IMR-90 (cell line): ENCODE results near the gene VPS50. TPM values are rescaled to one million over a fixed set of nuclear protein-coding genes. Genes with fewer than 3 reads are reported as not detected.

ENCODE experiments used
- ATAC-seq: fragments of 200-7000 bp; cut with Tn5 transposase; 2 replicates; pipeline ENCODE4 v1.9.1; 2020; ENCODE audit warnings: low read depth, mild to moderate bottlenecking, moderate library complexity
- BruUV-seq: library from RNA; stranded (reverse); fragments of 400-500 nt; replicated peaks from 2 replicates; lab custom pipeline; 2021; lab: Mats Ljungman, UMichigan
- CTCF ChIA-PET: fragments of 300-600 bp; formaldehyde crosslinking; extraction: SDS; loops from one replicate; lab custom pipeline; 2021; ENCODE audit warnings: antibody characterized with exemption; lab: Yijun Ruan, JAX
- POLR2A ChIA-PET: fragments of 300-600 bp; sonication (Branson Sonifier 250); formaldehyde crosslinking; loops from one replicate; lab custom pipeline; 2022; ENCODE audit warnings: antibody characterized with exemption; ENCODE audit not compliant: unreplicated experiment; lab: Charles Lee
- DNase-seq: peaks from one replicate; pipeline ENCODE4 v3.0.0; 2013
- H2AFZ ChIP-seq: replicated peaks from 2 replicates; pipeline ENCODE3; 2013; ENCODE audit warnings: low read length, mild to moderate bottlenecking; ENCODE audit not compliant: poor library complexity
- H2AK5ac ChIP-seq: 2 replicates; pipeline ENCODE4 v1.6.1; 2013; ENCODE audit warnings: low read depth, low read length, inconsistent platforms
- H2AK9ac ChIP-seq: replicated peaks from 2 replicates; pipeline ENCODE3; 2013; ENCODE audit warnings: mild to moderate bottlenecking, low read depth, low read length, moderate library complexity; ENCODE audit not compliant: poor library complexity
- H2BK120ac ChIP-seq: 2 replicates; pipeline ENCODE4 v1.6.1; 2013; ENCODE audit warnings: low read depth, low read length, inconsistent platforms
- H2BK15ac ChIP-seq: 3 replicates; pipeline ENCODE4 v1.6.1; 2013; ENCODE audit warnings: low read depth, low read length, inconsistent platforms
- H2BK20ac ChIP-seq: 2 replicates; pipeline ENCODE4 v1.6.1; 2013; ENCODE audit warnings: low read depth, mild to moderate bottlenecking, inconsistent platforms, low read length, moderate library complexity
- H2BK5ac ChIP-seq: 2 replicates; pipeline ENCODE4 v1.6.1; 2013; ENCODE audit warnings: mild to moderate bottlenecking, low read depth, low read length, inconsistent platforms; ENCODE audit not compliant: poor library complexity, severe bottlenecking
- H3K14ac ChIP-seq: replicated peaks from 2 replicates; pipeline ENCODE4 v1.6.1; 2013; ENCODE audit warnings: low read depth, low read length, inconsistent platforms
- H3K18ac ChIP-seq: 2 replicates; pipeline ENCODE4 v1.6.1; 2013; ENCODE audit warnings: low read depth, low read length, control low read depth
- H3K23ac ChIP-seq: 2 replicates; pipeline ENCODE4 v1.6.1; 2013; ENCODE audit warnings: low read depth, low read length, inconsistent platforms
- H3K27ac ChIP-seq: 2 replicates; pipeline ENCODE4 v1.5.1; 2013; ENCODE audit warnings: mild to moderate bottlenecking, control low read depth, low read length; ENCODE audit not compliant: insufficient read depth
- H3K27me3 ChIP-seq: 2 replicates; pipeline ENCODE4 v1.6.1; 2013; ENCODE audit warnings: low read length; ENCODE audit not compliant: control insufficient read depth, insufficient read depth
- H3K36me3 ChIP-seq: 2 replicates; pipeline ENCODE4 v1.6.1; 2013; ENCODE audit warnings: low read length, mixed read lengths; ENCODE audit not compliant: control insufficient read depth, insufficient read depth
- H3K4ac ChIP-seq: 2 replicates; pipeline ENCODE4 v1.6.1; 2013; ENCODE audit warnings: low read depth, low read length, inconsistent platforms
- H3K4me1 ChIP-seq: 2 replicates; pipeline ENCODE4 v1.6.1; 2013; ENCODE audit warnings: low read length, mixed read lengths; ENCODE audit not compliant: control insufficient read depth, insufficient read depth
- H3K4me2 ChIP-seq: 2 replicates; pipeline ENCODE4 v1.6.1; 2013; ENCODE audit warnings: low read depth, mild to moderate bottlenecking, control low read depth, low read length, moderate library complexity
- H3K4me3 ChIP-seq: 2 replicates; pipeline ENCODE4 v1.5.1; 2013; ENCODE audit warnings: low read depth, mild to moderate bottlenecking, control low read depth, low read length, moderate library complexity; ENCODE audit not compliant: insufficient read depth
- H3K56ac ChIP-seq: 2 replicates; pipeline ENCODE4 v1.6.1; 2013; ENCODE audit warnings: low read length, inconsistent platforms; ENCODE audit not compliant: insufficient read depth; ENCODE audit errors: extremely low read depth
- H3K79me1 ChIP-seq, 2 experiments: 2 replicates each; pipeline ENCODE4 v1.6.1; 2013; ENCODE audit warnings: low read length in 2 of 2, inconsistent platforms in 1 of 2, low read depth in 1 of 2
- H3K9ac ChIP-seq: 2 replicates; pipeline ENCODE4 v1.6.1; 2013; ENCODE audit warnings: low read depth, low read length, control low read depth
- H3K9me1 ChIP-seq: 2 replicates; pipeline ENCODE4 v1.6.1; 2013; ENCODE audit warnings: low read length, inconsistent platforms; ENCODE audit not compliant: insufficient read depth
- H3K9me3 ChIP-seq: 2 replicates; pipeline ENCODE4 v1.6.1; 2013; ENCODE audit warnings: low read length; ENCODE audit not compliant: control insufficient read depth, insufficient read depth
- H4K20me1 ChIP-seq: 2 replicates; pipeline ENCODE4 v1.6.1; 2013; ENCODE audit warnings: low read length, inconsistent platforms; ENCODE audit not compliant: insufficient read depth
- H4K5ac ChIP-seq: 2 replicates; pipeline ENCODE4 v1.6.1; 2013; ENCODE audit warnings: mild to moderate bottlenecking, low read depth, low read length, control low read depth
- H4K8ac ChIP-seq, 2 experiments: 2 replicates each; pipeline ENCODE4 v1.6.1; 2013; ENCODE audit warnings: low read depth in 2 of 2, low read length in 2 of 2, control low read depth in 1 of 2, inconsistent platforms in 1 of 2
- H4K91ac ChIP-seq: 2 replicates; pipeline ENCODE4 v1.6.1; 2013; ENCODE audit warnings: low read depth, low read length, inconsistent platforms; ENCODE audit not compliant: insufficient read depth
- BHLHE40 ChIP-seq: fragments of 150-350 bp; IDR thresholded peaks from 2 replicates; pipeline ENCODE4 v1.6.1; 2016; ENCODE audit warnings: mild to moderate bottlenecking, low read depth, low read length
- CEBPB ChIP-seq: IDR thresholded peaks from 2 replicates; pipeline ENCODE4 v1.6.1; 2012; ENCODE audit warnings: low read depth, low read length, improper control_type of control experiment
- CHD1 ChIP-seq: IDR thresholded peaks from 2 replicates; pipeline ENCODE4 v1.6.1; 2012; ENCODE audit warnings: low read depth, low read length, improper control_type of control experiment
- ELK1 ChIP-seq: fragments of 150-350 bp; IDR thresholded peaks from 2 replicates; pipeline ENCODE4 v1.6.1; 2016; ENCODE audit warnings: low read depth, mild to moderate bottlenecking, low read length, moderate library complexity, borderline replicate concordance
- FOS ChIP-seq: fragments of 150-350 bp; IDR thresholded peaks from 2 replicates; pipeline ENCODE4 v1.6.1; 2016; ENCODE audit warnings: low read depth, low read length
- MAFK ChIP-seq: IDR thresholded peaks from 2 replicates; pipeline ENCODE4 v1.6.1; 2012; ENCODE audit warnings: low read depth, low read length, improper control_type of control experiment
- MAZ ChIP-seq: IDR thresholded peaks from 2 replicates; pipeline ENCODE4 v1.6.1; 2012; ENCODE audit warnings: low read depth, mild to moderate bottlenecking, low read length, improper control_type of control experiment, moderate library complexity, borderline replicate concordance
- MXI1 ChIP-seq: IDR thresholded peaks from 2 replicates; pipeline ENCODE4 v1.6.1; 2012; ENCODE audit warnings: low read depth, mild to moderate bottlenecking, low read length, moderate library complexity, borderline replicate concordance
- NFE2L2 ChIP-seq: fragments of 150-350 bp; IDR thresholded peaks from 2 replicates; pipeline ENCODE4 v1.6.1; 2016; ENCODE audit warnings: low read depth, mild to moderate bottlenecking, low read length
- POLR2A ChIP-seq: IDR thresholded peaks from 2 replicates; pipeline ENCODE4 v1.6.1; 2012; ENCODE audit warnings: mild to moderate bottlenecking, low read depth, low read length
- RAD21 ChIP-seq: IDR thresholded peaks from 2 replicates; pipeline ENCODE4 v1.6.1; 2012; ENCODE audit warnings: low read length, improper control_type of control experiment
- RCOR1 ChIP-seq: IDR thresholded peaks from 2 replicates; pipeline ENCODE4 v1.6.1; 2012; ENCODE audit warnings: mild to moderate bottlenecking, low read length, improper control_type of control experiment; ENCODE audit not compliant: insufficient replicate concordance
- RFX5 ChIP-seq: IDR thresholded peaks from 2 replicates; pipeline ENCODE4 v1.8.0; 2012; ENCODE audit warnings: low read depth, mild to moderate bottlenecking, low read length, moderate library complexity
- SMC3 ChIP-seq: fragments of 150-350 bp; IDR thresholded peaks from 2 replicates; pipeline ENCODE4 v1.6.1; 2016; ENCODE audit warnings: low read depth, mild to moderate bottlenecking, antibody characterized with exemption, low read length, moderate library complexity
- WGBS, 2 experiments: methylation state at CpG; one replicate each; pipeline versions ENCODE4 v1.1.5 to v1.1.7; 2013; ENCODE audit warnings: missing lambda C conversion rate in 2 of 2; ENCODE audit not compliant: insufficient read length in 1 of 2; ENCODE audit errors: extremely low coverage in 2 of 2; 5-methylcytosine and 5-hydroxymethylcytosine counted together
- dilution Hi-C: fragments of 300-500 bp; cut with HindIII; formaldehyde crosslinking; loops from one replicate; pipeline ENCODE4 v1.14.3; 2018; ENCODE audit warnings: low sequenced_read_pairs; ENCODE audit not compliant: unreplicated experiment
- in situ Hi-C: fragments of 300-500 bp; cut with MboI; formaldehyde crosslinking; loops from 3 replicates; pipeline ENCODE4 v1.14.3; 2019; ENCODE audit warnings: low sequenced_read_pairs, inconsistent platforms, mixed read lengths
- intact Hi-C: fragments of 100-400 bp; cut with micrococcal nuclease; formaldehyde crosslinking; loops from 2 replicates; pipeline ENCODE4 v1.10.0; 2022
- polyA plus RNA-seq, 3 experiments: library from polyadenylated mRNA; depleted of rRNA; stranded (reverse); fragments of >200 nt; gene quantifications; 2 replicates each; pipeline ENCODE4 v1.2.3, GENCODE V29; 2012; ENCODE audit warnings: low replicate concordance in 1 of 3
- total RNA-seq: library from RNA; depleted of rRNA; stranded (reverse); fragments of >200 nt; gene quantifications from 2 replicates; pipeline ENCODE4 v1.2.3, GENCODE V29; 2012
- TF ChIP-seq, protein P1 (sequence below): conservative IDR thresholded peaks from 2 replicates; pipeline ENCODE4 v1.5.1; 2012; ENCODE audit warnings: mild to moderate bottlenecking, low read depth, low read length, improper control_type of control experiment
- TF ChIP-seq, protein P2 (sequence below): fragments of 150-350 bp; IDR thresholded peaks from 2 replicates; pipeline ENCODE4 v1.6.1; 2017; ENCODE audit warnings: mild to moderate bottlenecking, antibody characterized with exemption, low read length, low read depth

VPS50 gene
- total and polyA plus RNA-seq, 2 of the 4 experiments (the other 2 are of a cell fraction): 7.1 to 22.0 TPM

- Histone ChIP-seq H2AK5ac (no peak overlapping the region), H3K9ac (no peak overlapping the region), H2BK20ac (no peak overlapping the region), H3K4me2 (no peak overlapping the region), H3K4me3 (no peak overlapping the region), H3K79me1 (no peaks in the 10 kb centered on the region), H3K9me1 (no peaks in the 10 kb centered on the region), H3K23ac (no peak overlapping the region), H2AK9ac (no peak overlapping the region), H2AFZ (no peak overlapping the region), H2BK15ac (no peak overlapping the region), H3K4ac (no peak overlapping the region), H3K56ac (no peak overlapping the region), H3K18ac (no peak overlapping the region), H2BK120ac (no peak overlapping the region), H3K27ac (no peak overlapping the region), H4K8ac (no peak overlapping the region), H4K5ac (no peak overlapping the region), H3K36me3 (no peaks in the 10 kb centered on the region), H4K20me1 (no peaks in the 10 kb centered on the region), H3K14ac (no peak overlapping the region), H4K91ac (no peak overlapping the region), H3K4me1 (no peaks in the 10 kb centered on the region), H2BK5ac (no peak overlapping the region), H3K9me3 (no peaks in the 10 kb centered on the region), H3K27me3 (peaks cover 14% of the 10 kb centered on the region)
- WGBS, 2 experiments: no CpG with 5 or more reads among the region's 1 CpG
- intact Hi-C loops (no loop called here), in situ Hi-C loops (no loop called here), dilution Hi-C loops (no loop called here)
- no TSS peak for BruUV-seq
- TF ChIP-seq, protein P1, sequence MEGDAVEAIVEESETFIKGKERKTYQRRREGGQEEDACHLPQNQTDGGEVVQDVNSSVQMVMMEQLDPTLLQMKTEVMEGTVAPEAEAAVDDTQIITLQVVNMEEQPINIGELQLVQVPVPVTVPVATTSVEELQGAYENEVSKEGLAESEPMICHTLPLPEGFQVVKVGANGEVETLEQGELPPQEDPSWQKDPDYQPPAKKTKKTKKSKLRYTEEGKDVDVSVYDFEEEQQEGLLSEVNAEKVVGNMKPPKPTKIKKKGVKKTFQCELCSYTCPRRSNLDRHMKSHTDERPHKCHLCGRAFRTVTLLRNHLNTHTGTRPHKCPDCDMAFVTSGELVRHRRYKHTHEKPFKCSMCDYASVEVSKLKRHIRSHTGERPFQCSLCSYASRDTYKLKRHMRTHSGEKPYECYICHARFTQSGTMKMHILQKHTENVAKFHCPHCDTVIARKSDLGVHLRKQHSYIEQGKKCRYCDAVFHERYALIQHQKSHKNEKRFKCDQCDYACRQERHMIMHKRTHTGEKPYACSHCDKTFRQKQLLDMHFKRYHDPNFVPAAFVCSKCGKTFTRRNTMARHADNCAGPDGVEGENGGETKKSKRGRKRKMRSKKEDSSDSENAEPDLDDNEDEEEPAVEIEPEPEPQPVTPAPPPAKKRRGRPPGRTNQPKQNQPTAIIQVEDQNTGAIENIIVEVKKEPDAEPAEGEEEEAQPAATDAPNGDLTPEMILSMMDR: no peak
- TF ChIP-seq MAFK (no peak), RCOR1 (no peak), FOS (no peak), SMC3 (no peak), CHD1 (no peak), RFX5 (no peak), POLR2A (no peak), NFE2L2 (no peak), MAZ (no peak), CEBPB (no peak), ELK1 (no peak), RAD21 (no peak), BHLHE40 (no peak), MXI1 (no peak)
- TF ChIP-seq, protein P2, sequence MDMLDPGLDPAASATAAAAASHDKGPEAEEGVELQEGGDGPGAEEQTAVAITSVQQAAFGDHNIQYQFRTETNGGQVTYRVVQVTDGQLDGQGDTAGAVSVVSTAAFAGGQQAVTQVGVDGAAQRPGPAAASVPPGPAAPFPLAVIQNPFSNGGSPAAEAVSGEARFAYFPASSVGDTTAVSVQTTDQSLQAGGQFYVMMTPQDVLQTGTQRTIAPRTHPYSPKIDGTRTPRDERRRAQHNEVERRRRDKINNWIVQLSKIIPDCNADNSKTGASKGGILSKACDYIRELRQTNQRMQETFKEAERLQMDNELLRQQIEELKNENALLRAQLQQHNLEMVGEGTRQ: no peak
- POLR2A ChIA-PET: no interaction called here
- ATAC-seq (no peak), DNase-seq (no peak)
- CTCF ChIA-PET: no interaction called here
These were observed 19.3 kb upstream of the VPS50 start for GRCh38 chr7:93212881-93213280.
